NK-92 treated with Interleukin-12 subunit alpha and Interleukin-12 subunit beta, amount 100 ng/mL, for 24 hours (cell line): ENCODE measurements around the gene GALNT18.

ENCODE experiments used
- DNase-seq: peaks from one replicate; lab custom pipeline; 2025; lab: John Stamatoyannopoulos, UW

Gene GALNT18

GRCh38 chr11:11408436-11409221, 213.2 kb downstream of the GALNT18 start:
- no peak for DNase-seq

- no peak for DNase-seq
Observed at GRCh38 chr11:11407763-11408084, 214.1 kb downstream of the GALNT18 start.

- no peak for DNase-seq
Observed at GRCh38 chr11:11407065-11407762, 214.6 kb downstream of the GALNT18 start.

GRCh38 chr11:11406652-11407051, 215.2 kb downstream of the GALNT18 start:
- DNase-seq, result no peak

- DNase-seq, result no peak
Observed at GRCh38 chr11:11403763-11404725, 217.8 kb downstream of the GALNT18 start.

GRCh38 chr11:11401960-11402535, 219.8 kb downstream of the GALNT18 start:
- DNase-seq, result no peak

GRCh38 chr11:11400635-11401232, 221.1 kb downstream of the GALNT18 start:
- DNase-seq, result no peak

GRCh38 chr11:11400121-11400520, 221.7 kb downstream of the GALNT18 start:
- DNase-seq, result no peak

GRCh38 chr11:11397781-11398180, 224.0 kb downstream of the GALNT18 start:
- DNase-seq, result no peak

- DNase-seq, result no peak
Observed at GRCh38 chr11:11397036-11397415, 224.8 kb downstream of the GALNT18 start.

GRCh38 chr11:11396301-11397035, 225.3 kb downstream of the GALNT18 start:
- no peak for DNase-seq

GRCh38 chr11:11395126-11395525, 226.7 kb downstream of the GALNT18 start:
- DNase-seq, result no peak

- no peak for DNase-seq
Observed at GRCh38 chr11:11394241-11394640, 227.6 kb downstream of the GALNT18 start.

- no peak for DNase-seq
Observed at GRCh38 chr11:11391796-11392463, 229.9 kb downstream of the GALNT18 start.

- no peak for DNase-seq
Observed at GRCh38 chr11:11391169-11391568, 230.6 kb downstream of the GALNT18 start.

- no peak for DNase-seq
Observed at GRCh38 chr11:11390068-11390771, 231.6 kb downstream of the GALNT18 start.

GRCh38 chr11:11389238-11389637, 232.6 kb downstream of the GALNT18 start:
- no peak for DNase-seq

- DNase-seq, result no peak
Observed at GRCh38 chr11:11387622-11388305, 234.0 kb downstream of the GALNT18 start.

GRCh38 chr11:11387207-11387606, 234.6 kb downstream of the GALNT18 start:
- DNase-seq, result no peak
